Epithelial cell of esophagus (primary cell): Measurements from ENCODE around the gene STK4.
A peak's percentile ranks its signal among the peaks of the same experiment; 100 is the strongest.

ENCODE experiments used
- DNase-seq: peaks from one replicate; pipeline ENCODE4 v3.0.0; 2010; ENCODE audit warnings: low read depth
- H3K4me3 ChIP-seq: 2 replicates; pipeline ENCODE4 v1.5.1; 2011; ENCODE audit warnings: mild to moderate bottlenecking, low read length, control low read depth
- TF ChIP-seq, protein P1 (sequence below): IDR thresholded peaks from 2 replicates; pipeline ENCODE4 v1.5.1; 2011; ENCODE audit warnings: low read depth, mild to moderate bottlenecking, low read length, control low read depth, inconsistent platforms; ENCODE audit not compliant: insufficient read depth; ENCODE audit errors: missing control alignments

The STK4 gene

DNA sequence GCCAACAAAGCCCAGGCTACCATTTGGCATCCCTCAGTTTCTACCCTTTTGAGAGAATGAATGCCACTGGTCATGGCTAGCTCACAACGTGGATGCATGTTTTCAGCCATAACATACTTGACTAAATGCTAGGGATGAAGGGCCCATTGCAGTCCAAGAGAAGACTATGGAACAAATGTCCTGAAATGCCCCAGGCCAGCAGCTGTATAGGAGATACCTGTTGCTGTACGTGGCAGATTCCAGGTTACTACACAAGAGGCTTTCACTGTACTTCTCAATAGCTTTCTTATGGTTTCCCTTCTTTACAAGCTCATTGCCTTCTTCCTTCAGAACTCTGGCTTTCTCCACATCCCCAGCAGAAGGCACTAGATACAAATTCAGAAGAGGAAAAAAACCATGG, 17.8 kb upstream of the STK4 start:
- TF ChIP-seq, protein P1, sequence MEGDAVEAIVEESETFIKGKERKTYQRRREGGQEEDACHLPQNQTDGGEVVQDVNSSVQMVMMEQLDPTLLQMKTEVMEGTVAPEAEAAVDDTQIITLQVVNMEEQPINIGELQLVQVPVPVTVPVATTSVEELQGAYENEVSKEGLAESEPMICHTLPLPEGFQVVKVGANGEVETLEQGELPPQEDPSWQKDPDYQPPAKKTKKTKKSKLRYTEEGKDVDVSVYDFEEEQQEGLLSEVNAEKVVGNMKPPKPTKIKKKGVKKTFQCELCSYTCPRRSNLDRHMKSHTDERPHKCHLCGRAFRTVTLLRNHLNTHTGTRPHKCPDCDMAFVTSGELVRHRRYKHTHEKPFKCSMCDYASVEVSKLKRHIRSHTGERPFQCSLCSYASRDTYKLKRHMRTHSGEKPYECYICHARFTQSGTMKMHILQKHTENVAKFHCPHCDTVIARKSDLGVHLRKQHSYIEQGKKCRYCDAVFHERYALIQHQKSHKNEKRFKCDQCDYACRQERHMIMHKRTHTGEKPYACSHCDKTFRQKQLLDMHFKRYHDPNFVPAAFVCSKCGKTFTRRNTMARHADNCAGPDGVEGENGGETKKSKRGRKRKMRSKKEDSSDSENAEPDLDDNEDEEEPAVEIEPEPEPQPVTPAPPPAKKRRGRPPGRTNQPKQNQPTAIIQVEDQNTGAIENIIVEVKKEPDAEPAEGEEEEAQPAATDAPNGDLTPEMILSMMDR = no peak
- no peak for DNase-seq

DNA sequence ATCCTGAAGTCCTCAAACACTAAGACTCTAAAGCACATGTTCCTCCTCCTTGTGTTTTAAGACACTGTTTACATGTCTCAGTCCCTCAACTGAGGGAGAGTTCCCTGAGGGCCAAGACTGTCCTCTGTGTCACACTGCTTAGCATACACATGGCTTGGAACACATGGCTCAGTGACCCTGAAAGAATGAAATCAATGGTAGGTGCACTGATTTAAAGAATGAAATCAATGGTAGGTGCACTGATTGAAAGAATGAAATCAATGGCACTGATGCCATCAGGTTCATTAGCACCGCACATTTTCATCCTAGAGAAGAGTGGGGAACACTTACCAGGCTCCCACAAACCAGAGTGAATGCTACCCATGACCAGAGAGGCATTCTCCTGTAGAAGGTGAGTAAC, 15.9 kb upstream of the STK4 start:
- TF ChIP-seq, protein P1 = no peak
- DNase-seq = no peak
- no peak overlapping the region for H3K4me3 ChIP-seq

More for the DNA sequence above, 17.8 kb upstream of the STK4 start:
- H3K4me3 ChIP-seq = no peak overlapping the region

- TF ChIP-seq, protein P1 = no peak
- H3K4me3 ChIP-seq = no peak overlapping the region
- DNase-seq = no peak
These were observed 13.6 kb upstream of the STK4 start for GRCh38 chr20:44952731-44953130.

GRCh38 chr20:44954211-44954610, 12.1 kb upstream of the STK4 start:
- no peak overlapping the region for H3K4me3 ChIP-seq
- TF ChIP-seq, protein P1 = no peak
- DNase-seq = no peak

DNA sequence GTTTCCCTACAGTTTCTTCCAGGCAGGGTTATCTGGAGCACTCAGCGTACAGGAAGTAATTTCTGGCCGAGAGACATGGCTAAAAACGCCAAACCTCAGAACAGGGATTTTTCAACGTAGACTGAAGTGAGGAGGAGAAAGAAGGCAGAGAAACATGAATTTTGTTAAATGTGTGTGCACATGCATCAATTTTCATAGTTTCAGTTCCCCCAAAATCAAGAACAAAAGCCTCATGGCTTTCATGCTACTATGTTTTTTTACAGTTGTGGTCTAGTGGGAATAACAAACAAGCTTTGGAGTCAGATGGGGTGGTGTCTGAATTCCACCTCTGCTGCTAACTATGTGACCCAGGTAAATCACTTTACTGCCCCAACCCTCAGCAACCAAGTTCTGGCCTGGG, 11.0 kb upstream of the STK4 start:
- H3K4me3 ChIP-seq = no peak overlapping the region
- DNase-seq = no peak
- TF ChIP-seq, protein P1 = no peak

- TF ChIP-seq, protein P1 = no peak
- DNase-seq = peak; percentile 57
- H3K4me3 ChIP-seq = no peak overlapping the region
These were observed 9.9 kb upstream of the STK4 start for GRCh38 chr20:44956410-44956809.

- H3K4me3 ChIP-seq = no peak overlapping the region
- TF ChIP-seq, protein P1 = no peak
- no peak for DNase-seq
These were observed 8.0 kb upstream of the STK4 start for GRCh38 chr20:44958276-44958675.
